A673 (cell line): ENCODE measurements around the gene TLCD4.

ENCODE experiments used
- EZH2 ChIP-seq: fragments of 200-600 bp; sonication (generic); IDR thresholded peaks from 2 replicates; pipeline ENCODE4 v1.6.1; 2017; ENCODE audit warnings: borderline replicate concordance, low read depth, mild to moderate bottlenecking, mixed read lengths, antibody characterized with exemption, low read length; ENCODE audit not compliant: poor library complexity, severe bottlenecking
- TF ChIP-seq, protein P1 (sequence below): fragments of 300-800, 200-600 bp; sonication (generic); conservative IDR thresholded peaks from 2 replicates; pipeline ENCODE4 v1.5.1; 2017; ENCODE audit warnings: low read depth, mild to moderate bottlenecking, antibody characterized with exemption, low read length, moderate library complexity, mixed read lengths

DNA sequence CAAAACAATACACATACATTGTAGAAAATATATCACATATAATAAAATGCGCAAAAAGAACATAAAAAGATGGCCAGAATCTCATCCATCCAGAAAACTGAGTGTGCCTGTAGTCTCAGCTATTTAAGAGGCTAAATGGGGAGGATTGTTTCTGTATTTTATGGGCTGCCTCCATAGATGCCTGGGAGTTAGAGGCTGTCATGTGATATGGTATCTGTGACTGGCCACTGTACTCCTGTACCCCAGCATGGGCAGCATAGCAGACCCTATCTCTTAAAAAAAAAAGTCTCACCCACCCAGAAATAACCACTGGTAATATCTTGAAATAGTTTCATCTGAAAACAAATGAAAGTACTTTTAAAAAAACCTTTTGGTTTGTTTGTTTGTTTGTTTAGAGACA is 3.5 kb upstream of the TLCD4 start:
- TF ChIP-seq, protein P1, sequence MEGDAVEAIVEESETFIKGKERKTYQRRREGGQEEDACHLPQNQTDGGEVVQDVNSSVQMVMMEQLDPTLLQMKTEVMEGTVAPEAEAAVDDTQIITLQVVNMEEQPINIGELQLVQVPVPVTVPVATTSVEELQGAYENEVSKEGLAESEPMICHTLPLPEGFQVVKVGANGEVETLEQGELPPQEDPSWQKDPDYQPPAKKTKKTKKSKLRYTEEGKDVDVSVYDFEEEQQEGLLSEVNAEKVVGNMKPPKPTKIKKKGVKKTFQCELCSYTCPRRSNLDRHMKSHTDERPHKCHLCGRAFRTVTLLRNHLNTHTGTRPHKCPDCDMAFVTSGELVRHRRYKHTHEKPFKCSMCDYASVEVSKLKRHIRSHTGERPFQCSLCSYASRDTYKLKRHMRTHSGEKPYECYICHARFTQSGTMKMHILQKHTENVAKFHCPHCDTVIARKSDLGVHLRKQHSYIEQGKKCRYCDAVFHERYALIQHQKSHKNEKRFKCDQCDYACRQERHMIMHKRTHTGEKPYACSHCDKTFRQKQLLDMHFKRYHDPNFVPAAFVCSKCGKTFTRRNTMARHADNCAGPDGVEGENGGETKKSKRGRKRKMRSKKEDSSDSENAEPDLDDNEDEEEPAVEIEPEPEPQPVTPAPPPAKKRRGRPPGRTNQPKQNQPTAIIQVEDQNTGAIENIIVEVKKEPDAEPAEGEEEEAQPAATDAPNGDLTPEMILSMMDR, result no peak
- TF ChIP-seq EZH2, result no peak
